ENCODE results near the gene ARHGEF38.
A peak's percentile ranks its signal among the peaks of the same experiment; 100 is the strongest.
"Not testable (repeated sequence)": the region's sequence is repeated elsewhere in the genome, so short reads cannot be mapped to it uniquely, and the experiment has no call there.

The ARHGEF38 gene

GRCh38 chr4:105698607-105699006 lies 146.2 kb downstream of the ARHGEF38 start:
- H3K4me3 Mint-ChIP-seq = no peak overlapping the region
- ATAC-seq (replicated peaks) (no peak), DNase-seq (no peak)
- peaks cover 8 to 11% of the 10 kb centered on the region in 2 donors for H3K4me1 Mint-ChIP-seq (ENCODE audit: low read depth in 2 of 2)
- peaks cover 21% of the 10 kb centered on the region for H3K36me3 Mint-ChIP-seq (ENCODE audit: insufficient read depth)
- no peaks in the 10 kb centered on the region for H3K27me3 Mint-ChIP-seq
- no peaks in the 10 kb centered on the region for H3K9me3 Mint-ChIP-seq
- H3K27ac Mint-ChIP-seq = peak overlapping the region in 1 of 2 donors; percentile 22

GRCh38 chr4:105707782-105708180 lies 155.4 kb downstream of the ARHGEF38 start:
- Mint-ChIP-seq H3K9me3 (no peaks in the 10 kb centered on the region), H3K4me3 (peak overlapping the region; percentile 94 to 96), H3K36me3 (ENCODE audit: insufficient read depth) (peaks cover 6% of the 10 kb centered on the region), H3K4me1 (ENCODE audit: low read depth in 2 of 2) (peaks cover 19 to 28% of the 10 kb centered on the region in 2 donors), H3K27ac (peak overlapping the region; percentile 94 to 97), H3K27me3 (no peaks in the 10 kb centered on the region)
- DNase-seq (no peak), ATAC-seq (replicated peaks) (no peak)

- DNase-seq (peak; percentile 83 to 89 (median 84)), ATAC-seq (replicated peaks) (peak; percentile 92)
- peak within 1 kb of the TSS; percentile 94 to 97 for H3K27ac Mint-ChIP-seq
- no peaks in the 10 kb centered on the region for H3K27me3 Mint-ChIP-seq
- H3K4me3 Mint-ChIP-seq = peak within 1 kb of the TSS; percentile 94 to 96
- H3K36me3 Mint-ChIP-seq (ENCODE audit: insufficient read depth) = peaks cover 6% of the 10 kb centered on the region
- peaks cover 19 to 28% of the 10 kb centered on the region in 2 donors for H3K4me1 Mint-ChIP-seq (ENCODE audit: low read depth in 2 of 2)
- H3K9me3 Mint-ChIP-seq = no peaks in the 10 kb centered on the region
Observed at GRCh38 chr4:105708181-105709080, 156.0 kb downstream of the ARHGEF38 start, which contains the start of the genes GSTCD and INTS12. TSS of gene GSTCD (plus strand) at chr4:105708784. CDS start at chr4:105717614, 8,830 bp downstream. TSS of gene INTS12 (minus strand) at chr4:105708689. CDS start at chr4:105700005, 8,684 bp downstream.

- Mint-ChIP-seq H3K27ac (peak overlapping the region; percentile 94 to 97), H3K9me3 (no peaks in the 10 kb centered on the region), H3K27me3 (no peaks in the 10 kb centered on the region), H3K36me3 (ENCODE audit: insufficient read depth) (peaks cover 6% of the 10 kb centered on the region), H3K4me1 (ENCODE audit: low read depth in 2 of 2) (peaks cover 19 to 28% of the 10 kb centered on the region in 2 donors), H3K4me3 (peak overlapping the region; percentile 94 to 96)
- peak in 2 of 3 experiments; percentile 6 to 19 for DNase-seq
- peak; percentile 18 for ATAC-seq (replicated peaks)
Observed at GRCh38 chr4:105709081-105709450, 156.6 kb downstream of the ARHGEF38 start.

- Mint-ChIP-seq H3K36me3 (ENCODE audit: insufficient read depth) (peaks cover 6% of the 10 kb centered on the region), H3K9me3 (no peaks in the 10 kb centered on the region), H3K4me1 (ENCODE audit: low read depth in 2 of 2) (peaks cover 19 to 28% of the 10 kb centered on the region in 2 donors), H3K4me3 (peak overlapping the region; percentile 94 to 96), H3K27ac (peak overlapping the region in 1 of 2 donors; percentile 97), H3K27me3 (no peaks in the 10 kb centered on the region)
- ATAC-seq (replicated peaks) (no peak), DNase-seq (no peak)
Observed at GRCh38 chr4:105710012-105710600, 157.7 kb downstream of the ARHGEF38 start.

GRCh38 chr4:105710678-105711077 lies 158.3 kb downstream of the ARHGEF38 start:
- Mint-ChIP-seq H3K4me3 (no peak overlapping the region), H3K36me3 (ENCODE audit: insufficient read depth) (peaks cover 6% of the 10 kb centered on the region), H3K4me1 (ENCODE audit: low read depth in 2 of 2) (peaks cover 17 to 25% of the 10 kb centered on the region in 2 donors), H3K27ac (no peak overlapping the region), H3K27me3 (no peaks in the 10 kb centered on the region), H3K9me3 (no peaks in the 10 kb centered on the region)
- ATAC-seq (replicated peaks) = no peak
- DNase-seq = no peak

- DNase-seq = no peak
- no peaks in the 10 kb centered on the region for H3K27me3 Mint-ChIP-seq
- no peak overlapping the region for H3K27ac Mint-ChIP-seq
- no peak for ATAC-seq (replicated peaks)
- H3K4me3 Mint-ChIP-seq = no peak overlapping the region
- H3K4me1 Mint-ChIP-seq (ENCODE audit: low read depth in 2 of 2) = peaks cover 6 to 8% of the 10 kb centered on the region in 2 donors
- peaks cover 6% of the 10 kb centered on the region for H3K36me3 Mint-ChIP-seq (ENCODE audit: insufficient read depth)
- H3K9me3 Mint-ChIP-seq = no peaks in the 10 kb centered on the region
Observed at GRCh38 chr4:105712766-105713165, 160.3 kb downstream of the ARHGEF38 start.

- peaks cover 2 to 3% of the 10 kb centered on the region in 2 donors for H3K4me1 Mint-ChIP-seq (ENCODE audit: low read depth in 2 of 2)
- H3K36me3 Mint-ChIP-seq (ENCODE audit: insufficient read depth) = no peaks in the 10 kb centered on the region
- DNase-seq (no peak), ATAC-seq (replicated peaks) (no peak)
- H3K9me3 Mint-ChIP-seq = no peaks in the 10 kb centered on the region
- no peak overlapping the region for H3K4me3 Mint-ChIP-seq
- no peaks in the 10 kb centered on the region for H3K27me3 Mint-ChIP-seq
- H3K27ac Mint-ChIP-seq = no peak overlapping the region
Observed at GRCh38 chr4:105714071-105714521, 161.7 kb downstream of the ARHGEF38 start.

- Mint-ChIP-seq H3K27me3 (no peaks in the 10 kb centered on the region), H3K36me3 (ENCODE audit: insufficient read depth) (no peaks in the 10 kb centered on the region), H3K27ac (no peak overlapping the region), H3K9me3 (no peaks in the 10 kb centered on the region), H3K4me3 (no peak overlapping the region), H3K4me1 (ENCODE audit: low read depth in 2 of 2) (no peaks in the 10 kb centered on the region)
- no peak for DNase-seq
- no peak for ATAC-seq (replicated peaks)
Observed at GRCh38 chr4:105714932-105715331, 162.5 kb downstream of the ARHGEF38 start.

GRCh38 chr4:105715692-105716278 lies 163.4 kb downstream of the ARHGEF38 start:
- DNase-seq (no peak), ATAC-seq (replicated peaks) (no peak)
- Mint-ChIP-seq H3K27me3 (no peaks in the 10 kb centered on the region), H3K4me1 (ENCODE audit: low read depth in 2 of 2) (no peaks in the 10 kb centered on the region), H3K27ac (peak overlapping the region in 1 of 2 donors; percentile 42), H3K4me3 (no peak overlapping the region), H3K9me3 (no peaks in the 10 kb centered on the region), H3K36me3 (ENCODE audit: insufficient read depth) (peaks cover under 1% of the 10 kb centered on the region)

- H3K36me3 Mint-ChIP-seq (ENCODE audit: insufficient read depth) = peaks cover 5% of the 10 kb centered on the region
- no peak for ATAC-seq (replicated peaks)
- no peaks in the 10 kb centered on the region for H3K27me3 Mint-ChIP-seq
Observed at GRCh38 chr4:105719204-105719603, 166.8 kb downstream of the ARHGEF38 start.

GRCh38 chr4:105725623-105726022 lies 173.2 kb downstream of the ARHGEF38 start:
- Mint-ChIP-seq H3K4me1 (ENCODE audit: low read depth in 2 of 2) (no peaks in the 10 kb centered on the region), H3K27ac (no peak overlapping the region), H3K4me3 (no peak overlapping the region), H3K27me3 (no peaks in the 10 kb centered on the region), H3K9me3 (no peaks in the 10 kb centered on the region), H3K36me3 (ENCODE audit: insufficient read depth) (peaks cover 5% of the 10 kb centered on the region)
- no peak for DNase-seq
- ATAC-seq (replicated peaks) = no peak

More at GRCh38 chr4:105719204-105719603, 166.8 kb downstream of the ARHGEF38 start:
- no peaks in the 10 kb centered on the region for H3K9me3 Mint-ChIP-seq
- H3K27ac Mint-ChIP-seq = no peak overlapping the region
- H3K4me1 Mint-ChIP-seq (ENCODE audit: low read depth in 2 of 2) = no peaks in the 10 kb centered on the region
- no peak for DNase-seq
- no peak overlapping the region for H3K4me3 Mint-ChIP-seq

GRCh38 chr4:105729895-105730294 lies 177.5 kb downstream of the ARHGEF38 start:
- not testable (repeated sequence) for H3K4me1 Mint-ChIP-seq (ENCODE audit: low read depth in 2 of 2); H3K4me3 Mint-ChIP-seq; H3K9me3 Mint-ChIP-seq; H3K27me3 Mint-ChIP-seq; H3K36me3 Mint-ChIP-seq (ENCODE audit: insufficient read depth); H3K27ac Mint-ChIP-seq; DNase-seq; ATAC-seq (replicated peaks)

All from effector memory CD8-positive, alpha-beta T cell (primary cell).